HepG2 (cell line): Measurements from ENCODE around the gene LANCL3. TPM values are rescaled to one million over a fixed set of nuclear protein-coding genes. Genes with fewer than 3 reads are reported as not detected.

Experiments
- ATAC-seq: fragments of 200-7000 bp; cut with Tn5 transposase; 3 replicates; pipeline ENCODE4 v1.9.1; 2020; ENCODE audit warnings: mild to moderate bottlenecking, moderate library complexity
- BruUV-seq: library from RNA; stranded (reverse); fragments of 400-500 nt; replicated peaks from 2 replicates; lab custom pipeline; 2021; lab: Mats Ljungman, UMichigan
- CTCF ChIA-PET: fragments of 300-600 bp; formaldehyde crosslinking; extraction: SDS; loops from one replicate; lab custom pipeline; 2021; ENCODE audit warnings: low total read pairs, inconsistent platforms, low intra/inter-chr PET ratio; lab: Yijun Ruan, JAX
- POLR2A ChIA-PET: fragments of 350-600 bp; sonication (Branson Sonifier 250); formaldehyde crosslinking; loops from one replicate; lab custom pipeline; 2020; ENCODE audit warnings: antibody characterized with exemption, inconsistent platforms; lab: Yijun Ruan, JAX
- DNase-seq: peaks from one replicate; pipeline ENCODE4 v3.0.0-alpha.2; 2015; ENCODE audit warnings: low spot score
- FAIRE-seq: peaks from 3 replicates; lab custom pipeline; 2011; peaks lifted over from hg19 to GRCh38; lab: Jason Lieb, UNC
- H2AFZ ChIP-seq: one replicate; pipeline ENCODE4 v1.6.1; 2011; ENCODE audit warnings: low read length, inconsistent platforms
- H3K27ac ChIP-seq: fragments of 300-600 bp; 3 replicates; pipeline ENCODE4 v1.8.0; 2011; ENCODE audit warnings: mixed run types, mild to moderate bottlenecking, mixed read lengths, low read length, inconsistent platforms; ENCODE audit not compliant: insufficient read depth; ENCODE audit errors: extremely low read length
- H3K27me3 ChIP-seq, 2 experiments: fragments of 200-600 bp in 1 of 2; 2 replicates in 1 of 2; 3 replicates in 1 of 2; pipeline versions ENCODE4 v1.6.0 to v1.8.0; 2011; ENCODE audit warnings: low read length in 2 of 2, mild to moderate bottlenecking in 2 of 2, moderate library complexity in 2 of 2, inconsistent platforms in 1 of 2; ENCODE audit not compliant: insufficient read depth in 2 of 2, control insufficient read depth in 1 of 2
- H3K36me3 ChIP-seq, 2 experiments: fragments of 200-600 bp in 1 of 2; replicated peaks in 1 of 2; 2 replicates in 1 of 2; 3 replicates in 1 of 2; pipeline versions ENCODE4 v1.5.1 to v1.8.0; 2011; ENCODE audit warnings: low read length in 2 of 2, inconsistent platforms in 1 of 2; ENCODE audit not compliant: insufficient read depth in 2 of 2, control insufficient read depth in 1 of 2
- H3K4me1 ChIP-seq: 2 replicates; pipeline ENCODE4 v1.5.1; 2012; ENCODE audit warnings: low read length, inconsistent platforms; ENCODE audit not compliant: insufficient read depth
- H3K4me2 ChIP-seq: 2 replicates; pipeline ENCODE4 v1.6.0; 2011; ENCODE audit warnings: low read depth, low read length, inconsistent platforms
- H3K4me3 ChIP-seq, 3 experiments: fragments of 200-600 bp in 1 of 3; sonication (generic), shearing (Covaris generic) in 1 of 3; replicated peaks in 1 of 3; 2 replicates each; pipeline ENCODE4 v1.5.1; 2011 to 2016; ENCODE audit warnings: low read length in 3 of 3, inconsistent platforms in 2 of 3, low read depth in 2 of 3, mild to moderate bottlenecking in 2 of 3, control low read depth in 1 of 3, mixed read lengths in 1 of 3; ENCODE audit not compliant: insufficient read depth in 1 of 3
- H3K79me2 ChIP-seq: one replicate; pipeline ENCODE4 v1.6.1; 2011; ENCODE audit warnings: low read length, inconsistent platforms; ENCODE audit not compliant: insufficient read depth
- H3K9ac ChIP-seq: 2 replicates; pipeline ENCODE4 v1.6.0; 2011; ENCODE audit warnings: mild to moderate bottlenecking, low read depth, low read length, inconsistent platforms; ENCODE audit not compliant: insufficient read depth
- H3K9me3 ChIP-seq: 2 replicates; pipeline ENCODE4 v1.5.1; 2012; ENCODE audit warnings: mild to moderate bottlenecking, low read length
- H4K20me1 ChIP-seq: 2 replicates; pipeline ENCODE4 v1.6.0; 2011; ENCODE audit warnings: inconsistent platforms, mild to moderate bottlenecking, low read length, moderate library complexity; ENCODE audit not compliant: insufficient read depth
- KDM1A ChIP-seq: IDR thresholded peaks from 2 replicates; pipeline ENCODE4 v1.6.1; 2016; ENCODE audit warnings: missing compliant biosample characterization
- PHF20 ChIP-seq: sonication (generic); formaldehyde crosslinking; IDR thresholded peaks from 2 replicates; pipeline ENCODE4 v1.5.0; 2020; ENCODE audit warnings: mild to moderate bottlenecking, missing genetic modification reagents
- SUZ12 ChIP-seq: fragments of 150-350 bp; IDR thresholded peaks from 2 replicates; pipeline ENCODE4 v1.6.1; 2014; ENCODE audit warnings: low read depth, low read length
- TSC22D2 ChIP-seq: sonication (generic); formaldehyde crosslinking; IDR thresholded peaks from 2 replicates; pipeline ENCODE4 v1.5.1; 2020; ENCODE audit warnings: missing genetic modification reagents, mild to moderate bottlenecking, borderline replicate concordance
- ZNF235 ChIP-seq: sonication (generic); formaldehyde crosslinking; IDR thresholded peaks from 2 replicates; pipeline ENCODE4 v1.8.1; 2023; ENCODE audit warnings: mild to moderate bottlenecking, missing genetic modification reagents, borderline replicate concordance
- ZNF546 ChIP-seq: sonication (generic); formaldehyde crosslinking; conservative IDR thresholded peaks from 2 replicates; pipeline ENCODE4 v1.8.1; 2023; ENCODE audit warnings: mild to moderate bottlenecking, missing genetic modification reagents
- ZNF563 ChIP-seq: sonication (generic); formaldehyde crosslinking; IDR thresholded peaks from 2 replicates; pipeline ENCODE4 v1.8.0; 2022; ENCODE audit warnings: mild to moderate bottlenecking, moderate library complexity, missing genetic modification reagents
- ZNF570 ChIP-seq: sonication (generic); formaldehyde crosslinking; IDR thresholded peaks from 2 replicates; pipeline ENCODE4 v1.4.0; 2020; ENCODE audit warnings: mild to moderate bottlenecking, missing genetic modification reagents, borderline replicate concordance
- ZNF660 ChIP-seq: sonication (generic); formaldehyde crosslinking; IDR thresholded peaks from 2 replicates; pipeline ENCODE4 v1.5.1; 2020; ENCODE audit warnings: mild to moderate bottlenecking, low read depth, missing genetic modification reagents, borderline replicate concordance
- ZNF878 ChIP-seq: sonication (generic); formaldehyde crosslinking; IDR thresholded peaks from 2 replicates; pipeline ENCODE4 v1.8.1; 2023; ENCODE audit warnings: mild to moderate bottlenecking, missing genetic modification reagents, moderate library complexity
- WGBS: methylation state at CpG from one replicate; pipeline ENCODE4 v1.1.6; 2017; ENCODE audit warnings: low lambda C conversion rate; 5-methylcytosine and 5-hydroxymethylcytosine counted together
- in situ Hi-C: cut with HindIII; loops from 2 replicates; pipeline ENCODE4 v1.10.0; 2017; ENCODE audit warnings: low pct_unique_long_range_greater_than_20kb; ENCODE audit not compliant: extremely low pct_ligation_motif_present
- intact Hi-C: fragments of 100-400 bp; cut with micrococcal nuclease; formaldehyde crosslinking; loops from one replicate; pipeline ENCODE4 v1.10.0; 2022; ENCODE audit not compliant: unreplicated experiment
- polyA plus RNA-seq, 8 experiments: library from polyadenylated mRNA; depleted of rRNA in 3 of 8; stranded (reverse) in 7 of 8; unstranded in 1 of 8; fragments of >200 nt; fragmentation: Illumina TruSeq in 4 of 8; extraction: Trizol in 4 of 8; gene quantifications; 2 replicates each; pipeline versions ENCODE4 v1.2.1 to v1.2.3, GENCODE V29; 2011 to 2016; ENCODE audit warnings: low read depth in 4 of 8, missing spikeins in 1 of 8, mixed read lengths in 1 of 8; ENCODE audit not compliant: insufficient read depth in 1 of 8
- total RNA-seq, 5 experiments: library from RNA; depleted of rRNA; stranded (reverse); fragments of >200 nt; fragmentation: Illumina TruSeq; extraction: Trizol; gene quantifications; 2 replicates each; pipeline ENCODE4 v1.2.3, GENCODE V29; 2016; ENCODE audit warnings: low read depth in 1 of 5
- TF ChIP-seq, protein P1 (sequence below): sonication (generic); formaldehyde crosslinking; IDR thresholded peaks from 2 replicates; pipeline ENCODE4 v1.5.0; 2020; ENCODE audit warnings: mild to moderate bottlenecking, missing genetic modification reagents
- TF ChIP-seq, protein P2 (sequence below): IDR thresholded peaks from 2 replicates; pipeline ENCODE4 v1.6.1; 2016; ENCODE audit warnings: missing genetic modification reagents, missing compliant biosample characterization
- TF ChIP-seq, protein P3 (sequence below), 2 experiments: sonication (generic) in 1 of 2; formaldehyde crosslinking in 1 of 2; IDR thresholded peaks; 2 replicates each; pipeline versions ENCODE4 v1.4.0 to v1.6.1; 2016 to 2020; ENCODE audit warnings: borderline replicate concordance in 1 of 2, low read depth in 1 of 2, mild to moderate bottlenecking in 1 of 2, missing genetic modification reagents in 1 of 2

Gene LANCL3
- total and polyA plus RNA-seq, 2 of the 13 experiments (the other 11 are each of a cell fraction or from before 2014, with no cell fraction given), result not detected

DNA sequence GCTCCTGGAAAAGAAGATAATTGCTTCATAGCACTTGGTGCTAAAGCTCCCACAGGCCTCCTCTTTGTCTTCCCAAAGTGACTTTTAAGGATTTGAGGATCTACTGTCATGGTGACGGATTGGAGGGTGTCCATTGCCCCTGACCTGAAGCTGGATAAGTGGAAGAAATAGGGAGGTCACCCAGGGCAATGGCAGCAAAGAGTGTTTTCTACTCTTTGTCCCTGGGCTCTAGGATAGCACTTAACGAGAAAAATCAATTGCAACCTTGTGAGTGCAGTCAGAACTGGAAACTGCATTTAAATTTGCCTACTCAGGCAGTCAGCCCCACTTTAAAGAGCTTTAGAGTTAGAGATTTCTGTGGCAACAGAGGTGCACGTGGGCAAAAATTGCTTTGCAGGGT is 70.4 kb downstream of the LANCL3 start (continued):
- TF ChIP-seq, protein P1, sequence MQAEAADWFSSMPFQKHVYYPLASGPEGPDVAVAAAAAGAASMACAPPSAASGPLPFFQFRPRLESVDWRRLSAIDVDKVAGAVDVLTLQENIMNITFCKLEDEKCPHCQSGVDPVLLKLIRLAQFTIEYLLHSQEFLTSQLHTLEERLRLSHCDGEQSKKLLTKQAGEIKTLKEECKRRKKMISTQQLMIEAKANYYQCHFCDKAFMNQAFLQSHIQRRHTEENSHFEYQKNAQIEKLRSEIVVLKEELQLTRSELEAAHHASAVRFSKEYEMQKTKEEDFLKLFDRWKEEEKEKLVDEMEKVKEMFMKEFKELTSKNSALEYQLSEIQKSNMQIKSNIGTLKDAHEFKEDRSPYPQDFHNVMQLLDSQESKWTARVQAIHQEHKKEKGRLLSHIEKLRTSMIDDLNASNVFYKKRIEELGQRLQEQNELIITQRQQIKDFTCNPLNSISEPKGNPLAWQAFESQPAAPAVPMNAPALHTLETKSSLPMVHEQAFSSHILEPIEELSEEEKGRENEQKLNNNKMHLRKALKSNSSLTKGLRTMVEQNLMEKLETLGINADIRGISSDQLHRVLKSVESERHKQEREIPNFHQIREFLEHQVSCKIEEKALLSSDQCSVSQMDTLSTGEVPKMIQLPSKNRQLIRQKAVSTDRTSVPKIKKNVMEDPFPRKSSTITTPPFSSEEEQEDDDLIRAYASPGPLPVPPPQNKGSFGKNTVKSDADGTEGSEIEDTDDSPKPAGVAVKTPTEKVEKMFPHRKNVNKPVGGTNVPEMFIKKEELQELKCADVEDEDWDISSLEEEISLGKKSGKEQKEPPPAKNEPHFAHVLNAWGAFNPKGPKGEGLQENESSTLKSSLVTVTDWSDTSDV (CRISPR knock-in tag), result no peak

DNA sequence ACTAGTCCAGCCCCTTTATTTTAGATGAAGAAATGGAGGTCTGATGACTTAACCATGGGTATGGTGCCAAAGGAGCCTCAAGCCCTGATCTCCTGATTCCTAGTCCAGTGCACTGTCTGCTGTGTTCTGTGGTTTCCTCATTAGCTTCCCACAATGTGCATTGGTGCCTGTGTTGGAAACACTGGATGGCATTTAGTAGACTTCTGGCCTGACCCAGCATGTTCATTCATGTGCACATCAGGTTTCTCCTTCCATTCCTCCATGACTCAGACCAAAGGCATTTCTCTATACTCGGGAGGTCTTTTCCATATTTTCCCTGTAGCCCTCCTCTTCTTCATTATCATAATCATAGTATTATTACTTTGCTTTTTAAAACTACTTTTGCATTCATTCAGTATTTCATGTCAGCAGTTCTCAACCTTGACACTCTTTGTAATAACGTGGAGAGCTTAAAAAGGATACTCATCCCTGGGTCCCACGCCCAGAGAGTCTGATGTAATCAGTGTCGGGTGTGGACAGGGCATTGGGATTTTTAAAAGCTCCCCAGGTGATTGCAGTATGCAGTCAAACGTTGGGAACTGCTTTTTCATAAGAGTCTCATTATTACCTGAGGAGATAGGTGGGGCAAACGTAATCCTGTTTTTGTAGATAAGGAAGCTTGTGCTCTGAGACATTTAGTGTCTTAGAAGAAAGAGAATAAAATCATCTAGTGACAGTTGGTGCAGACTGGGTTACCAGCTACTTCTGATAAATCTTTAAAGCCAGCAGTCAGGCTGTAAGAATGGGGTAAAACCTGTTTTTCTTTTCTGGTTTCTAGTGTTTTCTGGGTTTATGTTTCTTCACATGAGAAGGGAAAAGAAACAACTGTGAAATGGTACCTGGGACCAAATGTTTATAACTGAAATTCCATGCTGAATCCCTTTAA is 73.2 kb downstream of the LANCL3 start:
- H3K79me2 ChIP-seq, result no peaks in the 10 kb centered on the region
- no TSS peak for BruUV-seq
- POLR2A ChIA-PET, result no interaction called here
- no peaks in the 10 kb centered on the region for H3K4me1 ChIP-seq
- no peak overlapping the region for H2AFZ ChIP-seq
- H4K20me1 ChIP-seq, result no peaks in the 10 kb centered on the region
- CTCF ChIA-PET, result no interaction called here
- no peaks in the 10 kb centered on the region for H3K9me3 ChIP-seq
- H3K27me3 ChIP-seq, result no peaks in the 10 kb centered on the region
- H3K4me2 ChIP-seq, result no peak overlapping the region
- ATAC-seq (no peak), DNase-seq (no peak), FAIRE-seq (no peak)
- no peak overlapping the region for H3K4me3 ChIP-seq
- intact Hi-C loops, result no loop called here
- no peak overlapping the region for H3K9ac ChIP-seq
- WGBS, result 0% methylated on average over 6 of the region's 6 CpGs
- no peaks in the 10 kb centered on the region for H3K36me3 ChIP-seq
- in situ Hi-C loops, result no loop called here
- H3K27ac ChIP-seq, result no peak overlapping the region
- TF ChIP-seq ZNF878 (CRISPR knock-in tag) (no peak), PHF20 (CRISPR knock-in tag) (no peak), KDM1A (CRISPR knock-in tag) (no peak), TSC22D2 (no peak), ZNF546 (CRISPR knock-in tag) (no peak), ZNF235 (CRISPR knock-in tag) (no peak), ZNF660 (CRISPR knock-in tag) (no peak), ZNF563 (no peak), ZNF570 (CRISPR knock-in tag) (no peak), SUZ12 (no peak)
- TF ChIP-seq, protein P2, sequence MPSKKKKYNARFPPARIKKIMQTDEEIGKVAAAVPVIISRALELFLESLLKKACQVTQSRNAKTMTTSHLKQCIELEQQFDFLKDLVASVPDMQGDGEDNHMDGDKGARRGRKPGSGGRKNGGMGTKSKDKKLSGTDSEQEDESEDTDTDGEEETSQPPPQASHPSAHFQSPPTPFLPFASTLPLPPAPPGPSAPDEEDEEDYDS (CRISPR knock-in tag), result no peak
- TF ChIP-seq, protein P3, sequence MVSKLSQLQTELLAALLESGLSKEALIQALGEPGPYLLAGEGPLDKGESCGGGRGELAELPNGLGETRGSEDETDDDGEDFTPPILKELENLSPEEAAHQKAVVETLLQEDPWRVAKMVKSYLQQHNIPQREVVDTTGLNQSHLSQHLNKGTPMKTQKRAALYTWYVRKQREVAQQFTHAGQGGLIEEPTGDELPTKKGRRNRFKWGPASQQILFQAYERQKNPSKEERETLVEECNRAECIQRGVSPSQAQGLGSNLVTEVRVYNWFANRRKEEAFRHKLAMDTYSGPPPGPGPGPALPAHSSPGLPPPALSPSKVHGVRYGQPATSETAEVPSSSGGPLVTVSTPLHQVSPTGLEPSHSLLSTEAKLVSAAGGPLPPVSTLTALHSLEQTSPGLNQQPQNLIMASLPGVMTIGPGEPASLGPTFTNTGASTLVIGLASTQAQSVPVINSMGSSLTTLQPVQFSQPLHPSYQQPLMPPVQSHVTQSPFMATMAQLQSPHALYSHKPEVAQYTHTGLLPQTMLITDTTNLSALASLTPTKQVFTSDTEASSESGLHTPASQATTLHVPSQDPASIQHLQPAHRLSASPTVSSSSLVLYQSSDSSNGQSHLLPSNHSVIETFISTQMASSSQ (IDR thresholded peaks at IDR 0.05; ENCODE audit: low read depth), result no peak
- TF ChIP-seq, protein P3 (CRISPR knock-in tag; IDR thresholded peaks at IDR 0.05; ENCODE audit: borderline replicate concordance), result no peak
